C4-2B (cell line): ENCODE results near the gene SLC9A7.

Experiments used
- CTCF ChIP-seq: fragments of 450-650 bp; conservative IDR thresholded peaks from 2 replicates; pipeline ENCODE4 v1.5.1; 2017; ENCODE audit warnings: mild to moderate bottlenecking
- ZFX ChIP-seq: fragments of 450-650 bp; IDR thresholded peaks from 2 replicates; pipeline ENCODE4 v1.6.1; 2017

DNA sequence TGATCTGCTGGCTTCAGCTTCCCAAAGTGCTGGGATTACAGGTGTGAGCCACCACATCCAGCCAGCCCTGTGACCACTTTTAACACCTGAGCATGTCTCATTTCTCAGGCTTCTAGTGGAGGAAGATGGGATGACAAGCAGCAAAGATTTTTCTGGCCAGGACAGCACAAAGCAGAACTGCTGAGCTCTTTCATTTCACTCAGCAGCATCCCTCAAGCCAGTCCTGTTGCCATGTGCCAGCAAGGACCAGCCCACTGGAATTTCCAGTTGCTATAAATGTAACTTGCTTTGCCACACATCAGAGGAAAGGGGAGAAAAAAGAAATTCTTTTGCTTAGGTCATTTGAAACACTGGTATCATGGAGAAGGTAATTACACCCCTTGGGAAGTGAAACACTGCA, 75.9 kb downstream of the SLC9A7 start:
- no peak for TF ChIP-seq CTCF
- TF ChIP-seq ZFX, result no peak
